CD4-positive, alpha-beta T cell treated with Interleukin-1 beta for 1 hour (primary cell): ENCODE results near the gene FBXO46.

Source experiments
- DNase-seq, 2 donors: peaks; one replicate each; pipeline ENCODE4 v3.0.0-alpha.2; 2020 to 2022

The FBXO46 gene

GRCh38 chr19:45730368-45731288 lies at the start of gene FBXO46:
FBXO46 (minus strand) TSS chr19:45730896; CDS start chr19:45713495, 17,401 bp downstream.
- peak; percentile 95 to 96 for DNase-seq

GRCh38 chr19:45780146-45780447 lies 49.4 kb upstream of the FBXO46 start:
- no peak for DNase-seq

GRCh38 chr19:45779231-45780145 lies 48.8 kb upstream of the FBXO46 start:
- DNase-seq, result peak; percentile 85 to 88

- DNase-seq, result no peak
Observed at GRCh38 chr19:45778010-45778661, 47.4 kb upstream of the FBXO46 start.

GRCh38 chr19:45777395-45777961 lies 46.8 kb upstream of the FBXO46 start:
- no peak for DNase-seq

- no peak for DNase-seq
Observed at GRCh38 chr19:45774765-45775164, 44.1 kb upstream of the FBXO46 start.

GRCh38 chr19:45773384-45773783 lies 42.7 kb upstream of the FBXO46 start:
- DNase-seq, result no peak

GRCh38 chr19:45772912-45773311 lies 42.2 kb upstream of the FBXO46 start:
- no peak for DNase-seq

GRCh38 chr19:45772130-45772840 lies 41.6 kb upstream of the FBXO46 start:
- DNase-seq, result no peak

GRCh38 chr19:45771311-45771933 lies 40.7 kb upstream of the FBXO46 start:
- no peak for DNase-seq

GRCh38 chr19:45770192-45771101 lies 39.8 kb upstream of the FBXO46 start:
- peak; percentile 90 to 91 for DNase-seq

GRCh38 chr19:45769821-45770191 lies 39.1 kb upstream of the FBXO46 start:
- DNase-seq, result no peak

- peak; percentile 96 for DNase-seq
Observed at GRCh38 chr19:45768984-45769782, 38.5 kb upstream of the FBXO46 start, which contains the start of gene SIX5. SIX5 (minus strand) TSS chr19:45769252; CDS start chr19:45768844, 408 bp downstream.

GRCh38 chr19:45768655-45768983 lies 37.9 kb upstream of the FBXO46 start:
- peak; percentile 42 to 47 for DNase-seq

- DNase-seq, result no peak
Observed at GRCh38 chr19:45767881-45768654, 37.4 kb upstream of the FBXO46 start.

GRCh38 chr19:45767410-45767880 lies 36.7 kb upstream of the FBXO46 start:
- DNase-seq, result no peak

- DNase-seq, result no peak
Observed at GRCh38 chr19:45766869-45767346, 36.2 kb upstream of the FBXO46 start.

GRCh38 chr19:45766296-45766868 lies 35.7 kb upstream of the FBXO46 start:
- no peak for DNase-seq
